Astrocyte of the cerebellum (primary cell): Measurements from ENCODE around the gene TOP2A.

Source experiments
- DNase-seq: peaks from one replicate; pipeline ENCODE4 v3.0.0-alpha.2; 2011; ENCODE audit warnings: low read depth
- H3K4me3 ChIP-seq: 2 replicates; pipeline ENCODE4 v1.5.1; 2011; ENCODE audit warnings: mild to moderate bottlenecking, low read depth, low read length, moderate library complexity
- in situ Hi-C: cut with HindIII; loops from 2 replicates; pipeline ENCODE4 v1.10.0; 2017; ENCODE audit warnings: low sequenced_read_pairs
- TF ChIP-seq, protein P1 (sequence below): IDR thresholded peaks from 2 replicates; pipeline ENCODE4 v1.5.1; 2012; ENCODE audit warnings: low read length, low read depth, moderate library complexity, mild to moderate bottlenecking; ENCODE audit errors: missing control alignments

TOP2A gene, protein sequence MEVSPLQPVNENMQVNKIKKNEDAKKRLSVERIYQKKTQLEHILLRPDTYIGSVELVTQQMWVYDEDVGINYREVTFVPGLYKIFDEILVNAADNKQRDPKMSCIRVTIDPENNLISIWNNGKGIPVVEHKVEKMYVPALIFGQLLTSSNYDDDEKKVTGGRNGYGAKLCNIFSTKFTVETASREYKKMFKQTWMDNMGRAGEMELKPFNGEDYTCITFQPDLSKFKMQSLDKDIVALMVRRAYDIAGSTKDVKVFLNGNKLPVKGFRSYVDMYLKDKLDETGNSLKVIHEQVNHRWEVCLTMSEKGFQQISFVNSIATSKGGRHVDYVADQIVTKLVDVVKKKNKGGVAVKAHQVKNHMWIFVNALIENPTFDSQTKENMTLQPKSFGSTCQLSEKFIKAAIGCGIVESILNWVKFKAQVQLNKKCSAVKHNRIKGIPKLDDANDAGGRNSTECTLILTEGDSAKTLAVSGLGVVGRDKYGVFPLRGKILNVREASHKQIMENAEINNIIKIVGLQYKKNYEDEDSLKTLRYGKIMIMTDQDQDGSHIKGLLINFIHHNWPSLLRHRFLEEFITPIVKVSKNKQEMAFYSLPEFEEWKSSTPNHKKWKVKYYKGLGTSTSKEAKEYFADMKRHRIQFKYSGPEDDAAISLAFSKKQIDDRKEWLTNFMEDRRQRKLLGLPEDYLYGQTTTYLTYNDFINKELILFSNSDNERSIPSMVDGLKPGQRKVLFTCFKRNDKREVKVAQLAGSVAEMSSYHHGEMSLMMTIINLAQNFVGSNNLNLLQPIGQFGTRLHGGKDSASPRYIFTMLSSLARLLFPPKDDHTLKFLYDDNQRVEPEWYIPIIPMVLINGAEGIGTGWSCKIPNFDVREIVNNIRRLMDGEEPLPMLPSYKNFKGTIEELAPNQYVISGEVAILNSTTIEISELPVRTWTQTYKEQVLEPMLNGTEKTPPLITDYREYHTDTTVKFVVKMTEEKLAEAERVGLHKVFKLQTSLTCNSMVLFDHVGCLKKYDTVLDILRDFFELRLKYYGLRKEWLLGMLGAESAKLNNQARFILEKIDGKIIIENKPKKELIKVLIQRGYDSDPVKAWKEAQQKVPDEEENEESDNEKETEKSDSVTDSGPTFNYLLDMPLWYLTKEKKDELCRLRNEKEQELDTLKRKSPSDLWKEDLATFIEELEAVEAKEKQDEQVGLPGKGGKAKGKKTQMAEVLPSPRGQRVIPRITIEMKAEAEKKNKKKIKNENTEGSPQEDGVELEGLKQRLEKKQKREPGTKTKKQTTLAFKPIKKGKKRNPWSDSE (N-terminal part only)

DNA sequence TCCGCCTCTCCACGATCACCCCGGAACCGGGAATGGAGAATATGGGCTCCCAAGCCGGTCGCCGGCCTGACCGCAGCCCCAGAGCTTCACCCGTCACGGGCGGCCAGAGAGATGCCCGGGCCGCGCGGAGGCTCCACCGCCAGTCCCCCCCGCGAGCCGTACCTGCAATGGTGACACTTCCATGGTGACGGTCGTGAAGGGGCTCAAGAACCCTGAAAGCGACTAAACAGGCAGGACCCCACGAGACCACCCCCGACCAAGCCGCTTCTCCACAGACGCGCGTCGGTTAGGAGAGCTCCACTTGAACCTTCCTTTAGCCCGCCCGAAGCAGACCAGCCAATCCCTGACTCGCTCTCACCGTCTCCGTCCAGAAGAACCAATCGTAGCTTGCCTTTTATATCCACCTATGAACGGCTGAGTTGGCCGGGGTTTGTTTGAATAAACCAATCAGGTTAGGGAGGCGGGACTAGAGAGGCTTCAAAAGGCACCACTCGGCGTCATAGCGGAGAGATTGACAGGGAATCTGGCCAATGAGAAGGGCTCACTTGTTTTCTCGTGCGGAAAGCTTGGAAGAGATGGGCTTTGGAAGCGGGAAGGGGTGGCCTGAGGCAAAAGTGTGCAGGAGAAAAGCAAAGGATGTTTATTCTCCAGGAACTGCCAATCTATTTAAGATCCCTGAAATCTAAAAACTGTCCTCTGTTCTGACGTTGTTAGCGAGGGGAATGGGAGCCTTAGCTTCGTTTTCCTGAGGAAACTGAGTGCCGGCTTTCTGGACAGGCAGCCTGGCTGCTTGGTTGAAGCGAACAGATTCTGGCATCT is at the start of gene TOP2A:
TSS of gene TOP2A (minus strand) at position 288 of the 819 bp plus-strand sequence. CDS start at position 183, 105 bp downstream.
- peak; percentile 100 for DNase-seq
- TF ChIP-seq, protein P1, sequence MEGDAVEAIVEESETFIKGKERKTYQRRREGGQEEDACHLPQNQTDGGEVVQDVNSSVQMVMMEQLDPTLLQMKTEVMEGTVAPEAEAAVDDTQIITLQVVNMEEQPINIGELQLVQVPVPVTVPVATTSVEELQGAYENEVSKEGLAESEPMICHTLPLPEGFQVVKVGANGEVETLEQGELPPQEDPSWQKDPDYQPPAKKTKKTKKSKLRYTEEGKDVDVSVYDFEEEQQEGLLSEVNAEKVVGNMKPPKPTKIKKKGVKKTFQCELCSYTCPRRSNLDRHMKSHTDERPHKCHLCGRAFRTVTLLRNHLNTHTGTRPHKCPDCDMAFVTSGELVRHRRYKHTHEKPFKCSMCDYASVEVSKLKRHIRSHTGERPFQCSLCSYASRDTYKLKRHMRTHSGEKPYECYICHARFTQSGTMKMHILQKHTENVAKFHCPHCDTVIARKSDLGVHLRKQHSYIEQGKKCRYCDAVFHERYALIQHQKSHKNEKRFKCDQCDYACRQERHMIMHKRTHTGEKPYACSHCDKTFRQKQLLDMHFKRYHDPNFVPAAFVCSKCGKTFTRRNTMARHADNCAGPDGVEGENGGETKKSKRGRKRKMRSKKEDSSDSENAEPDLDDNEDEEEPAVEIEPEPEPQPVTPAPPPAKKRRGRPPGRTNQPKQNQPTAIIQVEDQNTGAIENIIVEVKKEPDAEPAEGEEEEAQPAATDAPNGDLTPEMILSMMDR, result no peak
- H3K4me3 ChIP-seq, result peak within 1 kb of the TSS; percentile 81
- in situ Hi-C loops, result loop anchor here (5.0 kb wide), 1 partner anchor 116 kb away; no protein-coding TSS in a partner anchor

DNA sequence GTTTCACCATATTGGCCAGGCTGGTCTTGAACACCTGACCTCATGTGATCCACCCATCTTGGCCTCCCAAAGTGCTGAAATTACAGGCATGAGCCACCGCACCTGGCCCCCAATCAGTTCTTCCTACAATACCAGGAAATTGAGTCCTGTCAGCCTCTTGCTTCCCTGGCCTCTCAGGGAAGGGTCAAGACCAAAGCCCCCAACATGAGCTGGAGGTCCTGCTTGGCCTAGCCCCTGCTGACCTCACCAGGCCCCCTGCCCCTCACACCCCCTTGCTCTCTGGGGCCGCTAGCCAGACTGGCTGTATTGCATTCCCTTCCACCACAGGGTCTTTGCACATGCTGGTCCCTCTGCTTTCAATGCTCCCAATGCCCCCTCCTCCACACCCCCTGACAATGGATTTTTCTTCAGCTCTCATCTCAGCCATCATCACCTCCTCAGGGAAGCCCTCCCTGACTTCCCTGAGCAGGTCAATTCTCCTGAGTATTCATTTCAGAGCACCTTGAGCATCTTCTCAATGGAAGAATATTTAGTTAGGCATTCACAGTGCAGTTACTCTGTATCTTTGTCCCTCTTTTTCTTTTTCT is 49.7 kb upstream of the TOP2A start:
- in situ Hi-C loops, result no loop called here
- TF ChIP-seq, protein P1, result no peak
- H3K4me3 ChIP-seq, result no peak overlapping the region
- no peak for DNase-seq

GRCh38 chr17:40466298-40466971 is 48.7 kb upstream of the TOP2A start:
- no peak for DNase-seq
- H3K4me3 ChIP-seq, result no peak overlapping the region
- in situ Hi-C loops, result no loop called here
- TF ChIP-seq, protein P1, result no peak

- no peak for DNase-seq
- TF ChIP-seq, protein P1, result no peak
- no peak overlapping the region for H3K4me3 ChIP-seq
- in situ Hi-C loops, result loop anchor here (5.0 kb wide), 1 partner anchor 68 kb away; no protein-coding TSS in a partner anchor
These were observed 46.7 kb upstream of the TOP2A start for GRCh38 chr17:40464392-40464855.

GRCh38 chr17:40463122-40463550 is 45.4 kb upstream of the TOP2A start:
- TF ChIP-seq, protein P1, result no peak
- DNase-seq, result no peak
- no peak overlapping the region for H3K4me3 ChIP-seq
- in situ Hi-C loops, result loop anchor here (5.0 kb wide), 1 partner anchor 69 kb away; no protein-coding TSS in a partner anchor
